NCI-H2107 treated with DMSO at 0.1 percent for 48 hours (cell line): ENCODE results near the gene ARNT2.
"Not testable (repeated sequence)": the region's sequence is repeated elsewhere in the genome, so short reads cannot be mapped to it uniquely, and the experiment has no call there.

Experiments
- DNase-seq: peaks from one replicate; lab custom pipeline; 2025; ENCODE audit not compliant: unreplicated experiment; lab: John Stamatoyannopoulos, UW

ARNT2 gene

GRCh38 chr15:80404057-80404760 is at the start of gene ARNT2:
ARNT2 (plus strand) TSS chr15:80404382; CDS start chr15:80404516, 134 bp downstream.
- no peak for DNase-seq

- DNase-seq, result no peak
Measured at GRCh38 chr15:80367094-80367493, 37.1 kb upstream of the ARNT2 start.

- DNase-seq, result no peak
Measured at GRCh38 chr15:80367661-80368060, 36.5 kb upstream of the ARNT2 start.

GRCh38 chr15:80371924-80372323 is 32.3 kb upstream of the ARNT2 start:
- DNase-seq, result no peak

- no peak for DNase-seq
Measured at GRCh38 chr15:80374441-80374840, 29.7 kb upstream of the ARNT2 start.

GRCh38 chr15:80375968-80376891 is 28.0 kb upstream of the ARNT2 start:
- no peak for DNase-seq

GRCh38 chr15:80379693-80380092 is 24.5 kb upstream of the ARNT2 start:
- no peak for DNase-seq

- DNase-seq, result no peak
Measured at GRCh38 chr15:80380154-80380553, 24.0 kb upstream of the ARNT2 start.

DNA sequence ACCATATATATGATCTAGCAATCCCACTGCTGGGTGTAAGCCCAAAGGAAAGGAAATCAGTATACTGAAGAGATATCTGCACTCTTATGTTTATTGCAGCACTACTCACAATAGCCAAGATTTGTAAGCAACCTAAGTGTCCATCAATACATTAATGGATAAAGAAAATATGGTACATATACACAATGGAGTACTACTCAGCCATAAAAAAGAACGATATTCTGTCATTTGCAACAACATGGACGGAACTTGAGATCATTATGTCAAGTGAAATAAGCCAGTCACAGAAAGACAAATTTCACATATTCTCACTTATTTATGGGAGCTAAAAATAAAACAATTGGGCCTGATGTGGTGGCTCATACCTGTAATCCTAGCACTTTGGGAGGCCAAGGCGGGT is 21.9 kb upstream of the ARNT2 start:
- no peak for DNase-seq

DNA sequence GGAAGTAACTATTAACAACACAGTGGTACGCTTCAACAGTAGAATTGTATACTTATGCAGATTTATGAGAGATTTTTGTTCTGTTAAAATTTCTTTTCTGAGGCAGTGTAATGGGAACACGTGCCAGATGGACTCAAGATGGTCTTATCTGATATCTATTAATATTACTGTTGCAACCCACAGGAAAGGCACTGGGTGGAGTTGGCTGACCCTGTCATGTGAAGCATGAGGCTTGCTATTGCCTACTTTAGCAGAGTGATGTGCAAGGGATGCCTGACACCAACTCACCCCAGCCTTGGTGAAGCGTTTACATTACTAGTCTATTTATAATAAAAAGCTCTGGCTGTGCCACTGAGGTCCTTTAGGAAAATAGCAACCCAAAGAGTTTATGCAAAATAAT is 19.8 kb upstream of the ARNT2 start:
- DNase-seq, result no peak

GRCh38 chr15:80386151-80386550 is 18.0 kb upstream of the ARNT2 start:
- no peak for DNase-seq

DNA sequence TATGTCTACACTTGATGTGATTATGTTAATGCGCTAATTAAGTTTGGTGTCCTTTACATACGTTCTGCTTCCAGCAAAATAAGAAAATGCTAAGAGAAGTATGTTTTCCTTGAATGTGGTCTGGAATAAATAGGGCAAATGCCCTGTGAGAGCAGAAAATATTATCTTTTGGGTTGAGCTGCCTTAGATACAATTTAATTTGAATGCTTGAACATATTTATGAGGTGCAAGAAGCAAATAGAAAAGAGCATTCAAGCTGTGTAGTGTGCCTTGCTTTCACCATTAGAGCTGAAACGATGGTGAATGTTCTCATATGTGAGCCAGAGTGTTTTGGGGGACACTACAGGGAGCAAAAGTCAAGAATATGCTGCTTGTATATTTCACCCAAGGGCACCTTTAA is 15.9 kb upstream of the ARNT2 start:
- DNase-seq, result no peak

GRCh38 chr15:80389370-80389769 is 14.8 kb upstream of the ARNT2 start:
- no peak for DNase-seq

DNA sequence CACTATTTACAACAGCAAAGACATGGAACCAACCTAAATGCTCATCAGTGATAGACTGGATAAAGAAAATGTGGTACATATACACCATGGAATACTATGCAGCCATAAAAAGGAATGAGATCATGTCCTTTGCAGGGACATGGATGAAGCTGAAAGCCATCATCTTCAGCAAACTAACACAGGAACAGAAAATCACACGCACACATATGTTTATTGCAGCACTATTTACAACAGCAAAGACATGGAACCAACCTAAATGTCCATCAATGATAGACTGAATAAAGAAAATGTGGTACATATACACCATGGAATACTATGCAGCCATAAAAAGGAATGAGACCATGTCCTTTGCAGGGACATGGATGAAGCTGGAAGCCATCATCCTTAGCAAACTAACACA is 13.2 kb upstream of the ARNT2 start:
- DNase-seq, result not testable (repeated sequence)

DNA sequence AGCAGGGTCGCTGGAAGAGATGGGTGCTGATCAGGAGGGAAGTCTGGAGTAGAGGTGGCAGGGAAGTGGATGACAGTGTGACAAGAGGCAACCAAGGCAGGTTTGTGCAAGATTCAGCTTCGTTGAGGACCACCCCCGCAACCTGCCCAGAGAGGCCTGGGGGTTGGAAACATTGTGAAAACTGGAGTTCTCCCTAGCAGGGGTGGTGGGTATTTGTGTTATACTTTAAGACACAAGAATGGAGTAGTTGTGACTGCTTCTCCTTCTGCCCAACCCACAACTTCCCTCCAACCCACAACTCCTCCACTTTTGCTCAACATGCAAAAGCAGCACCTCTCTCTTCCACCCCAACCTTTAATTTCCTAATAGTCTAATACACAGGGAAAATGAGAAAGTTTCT is 8.6 kb upstream of the ARNT2 start:
- DNase-seq, result no peak

GRCh38 chr15:80396096-80396495 is 8.1 kb upstream of the ARNT2 start:
- no peak for DNase-seq

GRCh38 chr15:80399508-80399907 is 4.7 kb upstream of the ARNT2 start:
- DNase-seq, result no peak

DNA sequence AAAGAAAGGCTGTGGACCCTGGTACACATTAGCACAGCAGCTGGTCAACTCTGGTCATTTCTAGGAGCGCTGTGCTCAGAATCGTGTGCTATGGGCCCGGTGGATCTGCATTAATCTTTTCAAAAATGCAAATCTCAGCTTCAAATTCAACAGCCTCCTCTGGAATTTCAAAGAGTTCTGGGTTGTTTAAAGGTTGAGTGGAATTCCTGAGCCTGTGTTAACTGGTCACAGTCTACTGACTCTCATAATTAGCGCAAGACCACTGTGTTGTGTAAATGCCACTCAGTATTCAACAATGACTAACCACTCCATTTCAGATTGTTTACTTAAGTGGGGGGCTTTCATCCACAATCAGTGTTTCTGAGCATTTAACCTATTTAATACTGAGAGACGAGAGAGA is 2.7 kb upstream of the ARNT2 start:
- DNase-seq, result no peak

GRCh38 chr15:80402339-80402738 is 1.8 kb upstream of the ARNT2 start:
- no peak for DNase-seq

- DNase-seq, result no peak
Measured at GRCh38 chr15:80403712-80404056, 498 bp upstream of the ARNT2 start.

- no peak for DNase-seq
Measured at GRCh38 chr15:80404761-80405553, 775 bp downstream of the ARNT2 start.

GRCh38 chr15:80405554-80405850 is 1.3 kb downstream of the ARNT2 start:
- DNase-seq, result no peak
